Measurements from ENCODE around the gene GNPNAT1. TPM values are rescaled to one million over a fixed set of nuclear protein-coding genes. Genes with fewer than 3 reads are reported as not detected.

GNPNAT1 gene
- total and polyA plus RNA-seq, 2 of the 8 experiments (the other 6 are each of a cell fraction or from before 2014, with no cell fraction given) = 25.5 to 54.1 TPM

DNA sequence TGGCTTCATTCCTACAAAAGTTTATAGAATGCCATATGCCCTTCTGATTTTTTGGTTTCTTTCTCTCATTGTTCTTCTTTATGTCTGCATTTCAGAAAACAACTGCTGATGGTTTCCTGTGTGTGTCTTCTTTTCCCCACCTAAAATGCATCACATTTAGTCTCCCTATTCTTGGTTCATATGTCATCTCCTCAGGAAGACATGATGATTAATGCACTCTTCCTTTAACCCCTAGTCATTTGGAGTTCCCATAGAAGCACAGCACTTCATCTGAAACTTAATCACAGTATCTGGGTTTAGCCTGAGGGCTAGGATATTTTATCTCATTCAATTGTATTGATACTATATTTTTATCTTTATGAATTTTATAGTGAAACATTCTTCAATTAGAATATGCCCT is 21.5 kb downstream of the GNPNAT1 start (continued):
- TF ChIP-seq, protein P1, sequence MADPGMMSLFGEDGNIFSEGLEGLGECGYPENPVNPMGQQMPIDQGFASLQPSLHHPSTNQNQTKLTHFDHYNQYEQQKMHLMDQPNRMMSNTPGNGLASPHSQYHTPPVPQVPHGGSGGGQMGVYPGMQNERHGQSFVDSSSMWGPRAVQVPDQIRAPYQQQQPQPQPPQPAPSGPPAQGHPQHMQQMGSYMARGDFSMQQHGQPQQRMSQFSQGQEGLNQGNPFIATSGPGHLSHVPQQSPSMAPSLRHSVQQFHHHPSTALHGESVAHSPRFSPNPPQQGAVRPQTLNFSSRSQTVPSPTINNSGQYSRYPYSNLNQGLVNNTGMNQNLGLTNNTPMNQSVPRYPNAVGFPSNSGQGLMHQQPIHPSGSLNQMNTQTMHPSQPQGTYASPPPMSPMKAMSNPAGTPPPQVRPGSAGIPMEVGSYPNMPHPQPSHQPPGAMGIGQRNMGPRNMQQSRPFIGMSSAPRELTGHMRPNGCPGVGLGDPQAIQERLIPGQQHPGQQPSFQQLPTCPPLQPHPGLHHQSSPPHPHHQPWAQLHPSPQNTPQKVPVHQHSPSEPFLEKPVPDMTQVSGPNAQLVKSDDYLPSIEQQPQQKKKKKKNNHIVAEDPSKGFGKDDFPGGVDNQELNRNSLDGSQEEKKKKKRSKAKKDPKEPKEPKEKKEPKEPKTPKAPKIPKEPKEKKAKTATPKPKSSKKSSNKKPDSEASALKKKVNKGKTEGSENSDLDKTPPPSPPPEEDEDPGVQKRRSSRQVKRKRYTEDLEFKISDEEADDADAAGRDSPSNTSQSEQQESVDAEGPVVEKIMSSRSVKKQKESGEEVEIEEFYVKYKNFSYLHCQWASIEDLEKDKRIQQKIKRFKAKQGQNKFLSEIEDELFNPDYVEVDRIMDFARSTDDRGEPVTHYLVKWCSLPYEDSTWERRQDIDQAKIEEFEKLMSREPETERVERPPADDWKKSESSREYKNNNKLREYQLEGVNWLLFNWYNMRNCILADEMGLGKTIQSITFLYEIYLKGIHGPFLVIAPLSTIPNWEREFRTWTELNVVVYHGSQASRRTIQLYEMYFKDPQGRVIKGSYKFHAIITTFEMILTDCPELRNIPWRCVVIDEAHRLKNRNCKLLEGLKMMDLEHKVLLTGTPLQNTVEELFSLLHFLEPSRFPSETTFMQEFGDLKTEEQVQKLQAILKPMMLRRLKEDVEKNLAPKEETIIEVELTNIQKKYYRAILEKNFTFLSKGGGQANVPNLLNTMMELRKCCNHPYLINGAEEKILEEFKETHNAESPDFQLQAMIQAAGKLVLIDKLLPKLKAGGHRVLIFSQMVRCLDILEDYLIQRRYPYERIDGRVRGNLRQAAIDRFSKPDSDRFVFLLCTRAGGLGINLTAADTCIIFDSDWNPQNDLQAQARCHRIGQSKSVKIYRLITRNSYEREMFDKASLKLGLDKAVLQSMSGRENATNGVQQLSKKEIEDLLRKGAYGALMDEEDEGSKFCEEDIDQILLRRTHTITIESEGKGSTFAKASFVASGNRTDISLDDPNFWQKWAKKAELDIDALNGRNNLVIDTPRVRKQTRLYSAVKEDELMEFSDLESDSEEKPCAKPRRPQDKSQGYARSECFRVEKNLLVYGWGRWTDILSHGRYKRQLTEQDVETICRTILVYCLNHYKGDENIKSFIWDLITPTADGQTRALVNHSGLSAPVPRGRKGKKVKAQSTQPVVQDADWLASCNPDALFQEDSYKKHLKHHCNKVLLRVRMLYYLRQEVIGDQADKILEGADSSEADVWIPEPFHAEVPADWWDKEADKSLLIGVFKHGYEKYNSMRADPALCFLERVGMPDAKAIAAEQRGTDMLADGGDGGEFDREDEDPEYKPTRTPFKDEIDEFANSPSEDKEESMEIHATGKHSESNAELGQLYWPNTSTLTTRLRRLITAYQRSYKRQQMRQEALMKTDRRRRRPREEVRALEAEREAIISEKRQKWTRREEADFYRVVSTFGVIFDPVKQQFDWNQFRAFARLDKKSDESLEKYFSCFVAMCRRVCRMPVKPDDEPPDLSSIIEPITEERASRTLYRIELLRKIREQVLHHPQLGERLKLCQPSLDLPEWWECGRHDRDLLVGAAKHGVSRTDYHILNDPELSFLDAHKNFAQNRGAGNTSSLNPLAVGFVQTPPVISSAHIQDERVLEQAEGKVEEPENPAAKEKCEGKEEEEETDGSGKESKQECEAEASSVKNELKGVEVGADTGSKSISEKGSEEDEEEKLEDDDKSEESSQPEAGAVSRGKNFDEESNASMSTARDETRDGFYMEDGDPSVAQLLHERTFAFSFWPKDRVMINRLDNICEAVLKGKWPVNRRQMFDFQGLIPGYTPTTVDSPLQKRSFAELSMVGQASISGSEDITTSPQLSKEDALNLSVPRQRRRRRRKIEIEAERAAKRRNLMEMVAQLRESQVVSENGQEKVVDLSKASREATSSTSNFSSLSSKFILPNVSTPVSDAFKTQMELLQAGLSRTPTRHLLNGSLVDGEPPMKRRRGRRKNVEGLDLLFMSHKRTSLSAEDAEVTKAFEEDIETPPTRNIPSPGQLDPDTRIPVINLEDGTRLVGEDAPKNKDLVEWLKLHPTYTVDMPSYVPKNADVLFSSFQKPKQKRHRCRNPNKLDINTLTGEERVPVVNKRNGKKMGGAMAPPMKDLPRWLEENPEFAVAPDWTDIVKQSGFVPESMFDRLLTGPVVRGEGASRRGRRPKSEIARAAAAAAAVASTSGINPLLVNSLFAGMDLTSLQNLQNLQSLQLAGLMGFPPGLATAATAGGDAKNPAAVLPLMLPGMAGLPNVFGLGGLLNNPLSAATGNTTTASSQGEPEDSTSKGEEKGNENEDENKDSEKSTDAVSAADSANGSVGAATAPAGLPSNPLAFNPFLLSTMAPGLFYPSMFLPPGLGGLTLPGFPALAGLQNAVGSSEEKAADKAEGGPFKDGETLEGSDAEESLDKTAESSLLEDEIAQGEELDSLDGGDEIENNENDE (IDR thresholded peaks at IDR 0.05; ENCODE audit: insufficient replicate concordance, low read length) = no peak
- TF ChIP-seq JUN (IDR thresholded peaks at IDR 0.05; ENCODE audit: low read depth, low read length) = no peak

Measured in H1 (cell line).